Effector CD4-positive, alpha-beta T cell (primary cell): Measurements from ENCODE around the gene CD79A.
"Not testable (repeated sequence)": the region's sequence is repeated elsewhere in the genome, so short reads cannot be mapped to it uniquely, and the experiment has no call there.

Source experiments
- DNase-seq: peaks from one replicate; pipeline ENCODE4 v3.0.0-alpha.2; 2020

CD79A gene

DNA sequence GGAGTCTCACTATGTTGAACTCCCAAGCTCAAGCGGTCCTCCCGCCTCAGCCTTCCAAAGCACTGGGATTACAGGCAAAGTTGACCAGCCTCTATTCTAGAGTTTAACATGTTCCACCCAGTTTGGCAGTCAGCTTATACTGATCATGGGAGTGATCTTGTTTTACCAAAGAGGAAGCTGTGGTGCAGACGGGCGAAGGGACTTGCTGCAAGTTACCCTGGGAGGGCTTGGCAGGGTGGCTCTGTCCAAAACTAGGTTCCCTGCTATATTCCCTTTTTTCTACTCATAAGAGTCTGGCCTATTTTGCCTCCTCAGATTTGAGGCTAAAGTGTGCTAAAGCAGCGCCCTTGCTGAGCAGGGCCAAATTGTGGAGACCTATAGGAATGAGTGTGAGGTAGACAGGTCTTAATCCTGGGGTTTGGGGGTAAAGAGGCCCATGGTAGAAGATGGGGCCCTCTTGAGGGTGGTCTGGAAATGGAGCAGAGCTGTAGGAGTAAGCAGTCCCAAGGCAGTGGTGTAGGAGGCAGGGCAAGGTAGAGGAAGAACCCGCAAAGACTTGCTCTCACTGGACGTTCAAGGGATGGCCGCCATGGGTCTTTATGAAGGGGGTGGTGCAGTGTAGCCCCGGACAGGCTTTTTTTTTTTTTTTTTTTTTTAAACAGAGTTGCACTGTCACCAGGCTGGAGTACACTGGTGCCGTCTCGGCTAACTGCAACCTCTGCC lies 13.7 kb upstream of the CD79A start:
- DNase-seq, result no peak

DNA sequence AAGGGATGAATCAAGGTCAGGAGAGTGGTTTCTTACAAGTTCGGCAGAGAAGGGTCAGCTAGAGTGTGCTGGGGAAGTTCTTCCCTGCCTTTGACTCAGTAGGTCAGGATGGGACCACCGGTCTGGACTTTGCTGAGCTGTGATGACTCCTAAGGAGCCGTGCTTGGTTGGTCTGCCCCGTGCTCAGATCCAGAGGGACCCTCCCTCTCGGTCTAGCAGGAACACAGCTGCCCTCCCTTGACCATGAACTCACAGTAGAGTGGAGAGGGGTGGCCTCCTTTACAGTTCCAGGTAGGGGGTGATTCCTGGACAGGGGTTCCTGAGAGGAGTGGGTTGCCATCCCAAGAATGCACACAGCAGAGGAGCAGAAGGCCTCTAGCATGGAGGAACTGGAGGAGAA lies 12.7 kb upstream of the CD79A start:
- DNase-seq, result no peak

DNA sequence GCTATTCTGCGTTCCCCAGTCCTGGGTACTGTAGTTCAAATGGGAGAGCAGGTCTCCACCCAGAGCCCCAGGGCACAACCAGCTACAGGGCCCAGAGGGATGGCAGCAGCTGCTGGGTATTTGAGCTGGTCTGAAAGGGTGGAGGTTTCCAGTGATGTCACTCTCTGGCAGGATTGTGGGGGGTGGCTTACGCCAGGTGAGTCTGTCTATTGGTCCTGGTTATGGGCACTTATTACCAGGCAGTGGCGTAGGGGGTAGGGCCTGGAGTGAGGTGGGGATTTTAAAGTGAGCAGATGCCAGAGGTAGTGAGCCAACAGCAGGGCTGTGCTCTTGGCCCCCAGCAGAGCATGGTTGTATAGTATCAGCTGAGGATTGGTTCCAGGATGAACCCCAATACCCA lies 10.8 kb upstream of the CD79A start:
- no peak for DNase-seq

GRCh38 chr19:41868120-41868988 lies 8.7 kb upstream of the CD79A start:
- no peak for DNase-seq

DNA sequence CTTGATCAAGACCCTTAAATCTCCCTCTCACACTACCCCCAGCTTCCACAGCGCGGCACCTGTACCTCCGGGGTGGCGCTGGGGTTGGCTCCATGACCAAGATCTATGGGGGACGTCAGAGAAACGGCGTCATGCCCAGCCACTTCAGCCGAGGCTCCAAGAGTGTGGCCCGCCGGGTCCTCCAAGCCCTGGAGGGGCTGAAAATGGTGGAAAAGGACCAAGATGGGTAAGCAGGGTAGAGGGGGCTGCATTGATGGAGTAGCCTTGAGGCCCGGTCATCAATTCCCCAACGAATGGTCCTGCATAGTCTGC lies 8.1 kb upstream of the CD79A start:
- DNase-seq, result no peak

- no peak for DNase-seq
These were observed 7.6 kb upstream of the CD79A start for GRCh38 chr19:41869374-41869955.

- DNase-seq, result no peak
These were observed 6.6 kb upstream of the CD79A start for GRCh38 chr19:41870401-41870873.

DNA sequence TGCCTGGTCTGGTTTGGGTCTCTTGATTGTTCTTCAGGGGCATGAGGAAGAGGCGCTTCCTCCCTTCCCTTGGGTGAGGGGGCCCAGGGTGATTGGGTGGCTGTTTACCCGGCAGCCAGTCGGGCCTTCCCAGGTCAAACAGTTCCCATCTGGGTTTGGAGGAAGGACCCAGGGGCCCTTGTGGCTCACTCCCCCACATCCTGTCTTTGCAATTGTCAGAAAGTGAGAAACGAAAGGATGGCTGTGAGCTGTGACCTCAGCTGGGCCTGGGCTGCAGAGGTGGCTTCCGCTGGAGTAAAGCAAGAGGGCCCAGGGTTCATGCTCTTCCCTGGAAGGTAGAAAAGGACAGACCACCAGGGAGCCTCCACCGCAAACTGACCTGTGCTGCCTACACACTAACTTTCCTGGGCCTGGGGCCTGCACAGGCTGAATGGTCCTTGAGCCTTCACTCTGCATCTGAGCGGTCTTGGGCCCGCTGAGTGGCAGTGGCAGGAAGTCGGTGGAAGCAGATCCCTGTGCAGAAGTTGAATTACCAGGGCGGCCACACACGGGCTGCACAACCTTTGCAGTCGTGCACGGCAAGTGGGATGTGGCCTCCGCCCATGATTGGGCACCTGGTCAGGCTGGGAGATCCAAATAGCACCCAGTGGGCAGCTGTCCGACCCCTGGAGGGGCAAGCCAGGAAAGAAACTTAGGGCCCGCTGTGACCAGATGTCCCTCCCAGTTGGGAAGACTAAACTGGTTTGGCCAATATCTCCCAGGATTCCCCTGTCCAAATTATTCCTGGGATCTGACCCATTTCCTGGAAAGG lies 5.3 kb upstream of the CD79A start:
- DNase-seq, result peak; percentile 47

DNA sequence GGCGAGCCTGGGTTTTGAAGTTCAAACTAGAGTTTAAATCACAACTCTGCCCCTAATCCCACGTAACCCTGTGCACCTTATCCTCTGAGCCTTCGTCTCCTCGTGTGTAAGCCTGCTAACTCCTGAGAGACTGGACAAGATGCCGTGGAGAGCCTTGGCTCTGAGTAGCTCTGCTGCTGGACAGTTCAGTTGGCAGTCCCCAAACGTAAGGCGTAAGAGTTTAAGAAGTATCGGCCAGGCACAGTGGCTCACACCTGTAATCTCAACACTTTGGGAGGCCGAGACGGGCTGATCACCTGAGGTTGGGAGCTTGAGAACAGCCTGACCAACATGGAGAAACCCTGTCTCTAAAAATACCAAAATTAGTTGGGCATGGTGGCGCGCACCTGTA lies 4.7 kb upstream of the CD79A start:
- DNase-seq, result no peak

GRCh38 chr19:41872775-41873647 lies 4.1 kb upstream of the CD79A start:
- peak; percentile 64 for DNase-seq

DNA sequence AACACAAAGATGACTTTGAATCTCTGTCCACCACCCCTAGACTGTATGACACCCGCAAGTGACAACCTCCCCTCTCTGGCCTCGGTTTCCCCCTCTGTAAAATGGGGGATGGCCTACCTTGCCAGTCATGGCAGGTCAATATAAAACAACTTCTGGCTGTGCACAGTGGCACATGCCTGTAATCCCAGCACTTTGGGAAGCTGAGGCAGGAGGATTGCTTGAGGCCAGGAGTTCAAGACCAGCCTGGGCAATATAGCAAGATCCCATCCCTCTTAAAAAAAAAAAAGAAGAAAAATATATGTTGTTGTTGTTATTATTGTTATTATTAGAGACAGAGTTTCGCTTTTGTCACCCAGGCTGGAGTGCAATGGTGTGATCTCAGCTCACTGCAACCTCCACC lies 1.1 kb upstream of the CD79A start:
- DNase-seq, result not testable (repeated sequence)

DNA sequence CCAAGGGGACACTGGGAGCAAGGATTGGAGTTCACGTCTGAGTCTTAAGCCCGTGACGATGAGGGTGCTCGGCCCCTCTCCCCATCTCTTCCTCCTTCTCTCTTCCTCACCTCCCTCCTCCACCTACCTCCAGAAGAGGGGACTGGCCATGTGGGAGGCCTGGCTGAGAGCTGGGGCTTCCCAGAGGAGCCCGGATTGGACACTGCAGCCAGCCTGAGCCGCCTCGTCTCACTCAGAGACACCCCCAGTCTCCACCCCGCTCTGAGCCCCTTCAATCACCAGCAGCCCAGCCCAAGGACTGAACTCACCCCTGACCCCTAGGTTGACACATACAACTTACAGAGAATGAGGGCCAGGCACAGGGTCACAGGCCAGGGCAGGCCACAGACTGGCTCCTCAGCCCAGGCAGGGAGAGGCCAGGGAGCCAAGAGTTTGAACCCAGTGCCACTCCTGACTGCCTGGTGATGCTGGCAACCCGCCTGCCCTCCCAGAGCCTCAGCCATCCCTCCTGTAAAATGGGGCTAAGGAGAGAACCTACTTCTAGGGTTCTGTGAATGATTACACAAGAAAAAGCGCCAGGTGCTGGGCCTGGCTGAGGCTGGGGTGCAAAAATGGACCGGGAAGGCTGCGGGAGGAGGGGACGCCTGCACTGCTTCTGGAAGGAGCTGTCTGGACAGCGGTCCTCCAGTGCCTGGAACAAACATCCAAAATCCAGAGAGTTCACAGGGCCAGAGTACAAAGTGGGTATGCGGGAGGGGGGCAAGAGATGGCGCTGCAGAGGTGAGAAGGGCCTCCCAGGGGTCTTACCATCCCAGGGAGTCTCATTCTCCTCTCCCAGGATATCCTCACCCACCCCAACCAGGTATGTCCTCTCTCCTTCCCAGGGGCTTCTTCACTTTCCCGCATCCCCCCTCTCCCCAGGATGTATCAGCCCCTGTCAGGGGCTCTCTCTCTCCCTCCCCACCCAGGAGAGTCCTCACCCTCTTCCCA lies 1.1 kb downstream of the CD79A start:
- DNase-seq, result no peak

DNA sequence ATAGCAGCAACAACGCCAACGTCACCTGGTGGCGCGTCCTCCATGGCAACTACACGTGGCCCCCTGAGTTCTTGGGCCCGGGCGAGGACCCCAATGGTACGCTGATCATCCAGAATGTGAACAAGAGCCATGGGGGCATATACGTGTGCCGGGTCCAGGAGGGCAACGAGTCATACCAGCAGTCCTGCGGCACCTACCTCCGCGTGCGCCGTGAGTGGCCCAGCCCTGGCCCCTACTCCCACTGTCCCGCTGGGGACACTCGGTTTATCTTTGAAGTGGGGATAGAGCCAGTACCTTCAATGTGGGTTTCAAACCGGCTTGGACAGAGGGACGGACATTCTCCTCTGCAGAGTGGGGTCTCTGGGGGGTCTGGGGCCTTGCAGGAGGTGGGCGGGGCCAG lies 2.0 kb downstream of the CD79A start:
- DNase-seq, result no peak

- DNase-seq, result no peak
These were observed 2.7 kb downstream of the CD79A start for GRCh38 chr19:41879670-41880328.

- DNase-seq, result no peak
These were observed 3.2 kb downstream of the CD79A start for GRCh38 chr19:41880329-41880708.

DNA sequence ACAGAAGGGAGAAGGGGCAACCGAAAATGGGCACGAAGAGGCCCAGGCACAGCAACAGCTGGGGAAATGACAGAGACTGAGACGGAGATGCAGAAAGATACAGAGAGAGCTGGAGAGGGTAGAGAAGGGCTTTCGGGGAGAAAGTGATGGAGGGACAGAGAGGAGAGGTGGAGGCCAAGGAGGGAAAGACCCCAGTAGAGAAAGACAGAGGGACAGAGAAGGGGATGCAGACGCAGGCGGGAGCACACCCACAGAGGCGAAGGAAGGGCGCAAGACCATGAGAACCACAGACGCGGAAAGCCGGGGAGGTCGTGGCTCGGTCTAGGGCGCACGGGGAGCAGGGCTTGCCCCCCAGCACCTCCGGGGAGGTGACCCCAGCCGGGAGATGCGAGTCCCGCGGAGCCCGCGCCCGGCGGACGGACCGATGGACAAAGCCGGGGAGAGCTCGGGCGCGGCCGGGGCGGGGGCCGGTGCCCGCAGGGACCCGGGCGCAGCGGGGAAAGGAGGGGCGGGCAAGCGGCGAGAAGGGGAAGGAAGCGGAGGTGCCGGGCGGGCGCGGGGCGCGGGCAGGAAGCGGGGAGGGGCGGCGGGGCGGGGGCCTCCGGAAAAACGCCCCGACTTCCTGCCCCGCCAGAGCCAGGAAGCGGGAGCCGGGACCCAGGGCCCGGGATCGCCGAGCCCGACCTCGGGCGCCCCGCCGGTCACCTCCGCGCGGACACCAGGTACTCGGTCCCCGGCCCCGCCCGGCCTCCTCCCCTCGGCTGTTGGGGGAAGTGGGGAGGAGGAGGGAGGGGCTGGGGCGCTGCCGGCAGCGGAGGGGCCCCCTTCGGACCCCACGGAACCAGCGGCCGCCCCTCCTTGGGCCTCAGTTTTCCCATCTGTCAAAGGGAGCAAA lies 5.7 kb downstream of the CD79A start, which contains the start of gene ARHGEF1:
TSS of gene ARHGEF1 (plus strand) at position 617 of the 895 bp plus-strand sequence. CDS start 4,899 bp downstream, outside the sequence.
- peak; percentile 47 for DNase-seq

DNA sequence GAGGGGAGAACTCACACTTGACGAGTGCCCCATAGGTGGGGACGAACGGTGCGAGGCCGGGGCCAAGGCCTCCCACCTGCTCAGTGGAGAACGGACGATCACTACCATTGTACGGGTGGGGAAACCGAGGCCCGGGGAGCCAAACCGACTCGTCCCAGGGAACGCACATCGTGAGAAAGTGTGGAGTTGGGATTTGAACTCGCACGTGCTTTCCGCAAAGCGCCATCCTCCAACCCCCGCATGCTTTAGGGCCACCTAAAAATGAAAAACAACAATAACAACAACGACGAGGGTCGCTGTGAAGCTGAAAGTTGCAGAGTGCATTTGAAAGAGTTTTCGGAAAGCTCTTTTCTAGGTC lies 6.4 kb downstream of the CD79A start:
- no peak for DNase-seq

GRCh38 chr19:41883821-41884733 lies 7.0 kb downstream of the CD79A start:
- peak; percentile 76 for DNase-seq
